ENCODE data around the gene UNC5B.

- no peak for TF ChIP-seq EZH2 (IDR thresholded peaks at IDR 0.05; ENCODE audit: insufficient read depth, poor library complexity, severe bottlenecking)
- TF ChIP-seq EZH2phosphoT487 (IDR thresholded peaks at IDR 0.05; ENCODE audit: insufficient read depth, low read depth) = no peak
These were observed 118.5 kb downstream of the UNC5B start for GRCh38 chr10:71330789-71331404.
